HL-60 (cell line): ENCODE data around the gene KIR2DL4.
"Not testable (repeated sequence)": the region's sequence is repeated elsewhere in the genome, so short reads cannot be mapped to it uniquely, and the experiment has no call there.

ENCODE experiments used
- CTCF ChIP-seq: IDR thresholded peaks from one replicate; pipeline ENCODE4 v1.5.1; 2011; ENCODE audit warnings: low read length, control low read depth, inconsistent platforms; ENCODE audit not compliant: insufficient read depth
- GABPA ChIP-seq: IDR thresholded peaks from 2 replicates; pipeline ENCODE4 v1.6.1; 2012; ENCODE audit warnings: low read depth
- POLR2AphosphoS5 ChIP-seq: IDR thresholded peaks from 2 replicates; pipeline ENCODE4 v1.6.1; 2012; ENCODE audit warnings: low read depth
- REST ChIP-seq: IDR thresholded peaks from 2 replicates; pipeline ENCODE4 v1.6.1; 2012; ENCODE audit warnings: low read depth; ENCODE audit not compliant: insufficient replicate concordance
- SPI1 ChIP-seq: IDR thresholded peaks from 2 replicates; pipeline ENCODE4 v1.6.1; 2012; ENCODE audit warnings: low read depth, mild to moderate bottlenecking, borderline replicate concordance

- TF ChIP-seq POLR2AphosphoS5, CTCF, GABPA, REST, SPI1: not testable (repeated sequence)
Measured at GRCh38 chr19:54850061-54850640, 46.7 kb downstream of the KIR2DL4 start, which contains the start of gene KIR3DL2.
